ENCODE results near the gene ABHD6. TPM values are rescaled to one million over a fixed set of nuclear protein-coding genes. Genes with fewer than 3 reads are reported as not detected.
"Not testable (repeated sequence)": the region's sequence is repeated elsewhere in the genome, so short reads cannot be mapped to it uniquely, and the experiment has no call there.

ABHD6 gene
- total RNA-seq, 1 donor from 2014 or later, result 35.1 TPM

- DNase-seq (ENCODE audit: low read depth in 2 of 2), result no peak
Measured at GRCh38 chr3:58241306-58242044, 3.9 kb downstream of the ABHD6 start.

DNA sequence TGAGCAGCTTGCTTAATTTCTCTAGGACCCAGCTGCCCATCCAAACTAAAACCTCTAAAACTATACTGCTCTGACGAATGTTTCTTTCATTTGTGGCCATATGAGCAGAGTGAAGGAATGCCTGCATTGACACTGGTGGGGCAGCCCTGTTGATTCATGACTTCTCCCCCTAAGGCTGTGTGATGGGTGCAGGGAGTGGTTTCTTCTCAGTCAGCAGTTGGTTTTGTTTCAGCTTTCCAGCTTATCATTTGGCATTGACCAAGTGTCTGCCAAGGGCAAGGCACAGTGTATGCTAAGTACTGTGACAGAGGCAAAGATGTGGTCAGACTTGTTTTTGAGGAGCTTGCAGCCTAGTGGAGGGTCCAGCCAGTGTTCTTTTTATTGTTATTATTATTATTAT lies 4.7 kb downstream of the ABHD6 start:
- DNase-seq (ENCODE audit: low read depth in 2 of 2), result no peak

DNA sequence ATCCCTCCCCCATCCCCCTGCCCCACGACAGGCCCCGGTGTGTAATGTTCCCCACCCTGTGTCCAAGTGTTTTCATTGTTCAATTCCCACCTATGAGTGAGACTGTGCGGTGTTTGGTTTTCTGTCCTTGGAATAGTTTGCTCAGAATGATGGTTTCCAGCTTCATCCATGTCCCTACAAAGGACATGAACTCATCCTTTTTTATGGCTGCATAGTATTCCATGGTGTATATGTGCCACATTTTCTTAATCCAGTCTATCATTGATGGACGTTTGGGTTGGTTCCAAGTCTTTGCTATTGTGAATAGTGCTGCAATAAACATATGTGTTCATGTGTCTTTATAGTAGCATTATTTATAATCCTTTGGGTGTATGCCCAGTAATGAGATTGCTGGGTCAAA lies 5.3 kb downstream of the ABHD6 start:
- DNase-seq (ENCODE audit: low read depth in 2 of 2), result not testable (repeated sequence)

- no peak for DNase-seq (ENCODE audit: low read depth in 2 of 2)
Measured at GRCh38 chr3:58243976-58244585, 6.5 kb downstream of the ABHD6 start.

DNA sequence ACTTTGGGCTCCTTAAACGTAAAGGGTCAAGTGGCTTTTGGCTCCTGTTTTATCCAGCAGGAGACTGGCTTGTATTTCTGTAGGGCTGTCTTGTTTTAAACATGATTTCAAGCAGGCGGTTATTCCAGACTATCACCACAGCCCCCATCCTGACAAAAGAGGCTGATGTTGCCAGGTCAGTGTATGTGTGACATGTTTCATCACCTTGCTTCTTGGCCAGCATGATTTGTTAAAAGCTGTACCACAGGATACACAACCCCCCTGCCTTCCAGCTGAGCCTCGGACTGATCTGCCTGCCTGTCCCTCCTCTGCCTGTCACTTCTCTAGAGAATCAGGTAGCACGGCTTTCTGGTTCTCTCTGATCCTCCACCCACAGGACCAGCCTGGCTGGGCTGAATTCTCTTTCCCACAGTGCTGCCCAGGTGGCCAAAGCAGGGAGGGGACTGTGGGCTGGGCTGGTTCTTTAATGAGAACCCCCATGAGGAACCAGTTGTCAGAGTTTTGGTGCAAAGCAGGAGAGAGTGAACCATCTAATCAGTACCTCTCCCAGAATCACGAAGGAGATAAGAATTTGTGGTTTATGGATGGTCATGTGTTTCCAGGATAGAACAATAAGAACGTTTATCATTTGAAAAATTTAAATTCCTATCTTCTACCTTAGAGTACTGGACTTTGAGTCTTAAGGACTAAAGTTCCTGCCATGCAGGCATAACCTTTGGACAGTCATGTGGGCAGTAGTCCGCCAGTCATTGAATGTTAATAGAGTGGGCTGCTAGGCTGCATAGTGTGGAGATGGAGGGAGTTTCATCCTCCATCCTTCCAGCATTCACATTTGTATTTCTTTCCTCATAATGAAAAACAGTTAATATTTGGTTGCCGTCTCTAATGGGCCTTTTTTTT lies 8.8 kb downstream of the ABHD6 start:
- no peak for DNase-seq (ENCODE audit: low read depth in 2 of 2)

DNA sequence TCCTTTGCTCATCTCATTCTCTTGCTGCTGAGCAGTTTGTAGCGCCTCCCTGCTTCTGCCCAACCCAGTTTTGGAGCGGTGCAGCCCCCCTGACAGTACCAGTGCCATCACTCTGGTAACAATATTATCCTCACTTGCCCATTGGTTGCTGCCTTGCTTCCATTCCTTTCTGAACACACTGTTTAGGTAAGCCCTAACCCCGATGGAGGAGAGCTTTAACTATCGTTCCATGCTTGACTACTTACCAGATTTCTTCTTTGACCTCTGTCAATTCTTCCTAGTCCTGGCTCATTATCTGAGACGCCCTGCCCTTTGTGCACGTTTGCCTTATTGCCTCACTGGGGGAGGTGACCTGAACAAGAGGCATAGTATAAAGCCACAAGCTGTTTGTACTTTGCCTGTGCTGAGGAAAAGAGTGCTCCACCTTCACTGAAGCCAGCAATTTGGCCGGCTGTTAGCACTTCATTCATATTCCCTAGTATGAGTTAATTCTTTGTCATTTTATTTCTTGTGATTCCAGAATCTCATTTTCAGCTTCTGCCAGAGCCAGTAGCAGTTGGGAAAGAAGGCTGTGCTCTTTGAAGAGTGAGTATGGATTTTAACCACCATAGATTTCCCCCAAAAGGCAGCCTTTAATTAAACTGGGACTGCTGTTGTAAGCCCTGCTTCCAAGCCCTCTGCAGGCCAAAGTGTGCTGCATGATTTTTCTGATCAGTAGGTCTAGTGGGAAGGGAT lies 11.9 kb downstream of the ABHD6 start:
- peak; percentile 14 to 29 for DNase-seq (ENCODE audit: low read depth in 2 of 2)

- DNase-seq (ENCODE audit: low read depth in 2 of 2), result peak; percentile 13 to 17
Measured at GRCh38 chr3:58250093-58250707, 12.6 kb downstream of the ABHD6 start.

DNA sequence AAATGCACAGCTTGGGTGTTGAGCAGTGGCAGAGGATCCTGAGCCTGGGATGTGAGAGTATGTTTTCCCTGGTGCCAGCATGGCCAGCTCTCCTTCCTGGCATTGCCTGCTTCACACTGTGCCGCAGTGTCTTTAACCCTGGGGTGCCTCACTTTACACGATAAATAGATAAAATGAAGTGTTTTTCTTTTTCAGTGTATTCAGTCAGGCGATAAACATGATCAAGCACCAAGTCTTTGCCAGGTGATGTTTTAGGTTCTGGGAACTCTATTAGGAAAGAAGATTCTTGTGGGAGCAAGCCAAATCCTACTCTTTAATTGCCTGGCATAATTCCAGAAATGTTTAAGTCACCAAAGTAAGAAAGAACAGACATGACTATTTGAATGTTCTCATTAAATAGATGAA lies 14.0 kb downstream of the ABHD6 start:
- no peak for DNase-seq (ENCODE audit: low read depth in 2 of 2)

DNA sequence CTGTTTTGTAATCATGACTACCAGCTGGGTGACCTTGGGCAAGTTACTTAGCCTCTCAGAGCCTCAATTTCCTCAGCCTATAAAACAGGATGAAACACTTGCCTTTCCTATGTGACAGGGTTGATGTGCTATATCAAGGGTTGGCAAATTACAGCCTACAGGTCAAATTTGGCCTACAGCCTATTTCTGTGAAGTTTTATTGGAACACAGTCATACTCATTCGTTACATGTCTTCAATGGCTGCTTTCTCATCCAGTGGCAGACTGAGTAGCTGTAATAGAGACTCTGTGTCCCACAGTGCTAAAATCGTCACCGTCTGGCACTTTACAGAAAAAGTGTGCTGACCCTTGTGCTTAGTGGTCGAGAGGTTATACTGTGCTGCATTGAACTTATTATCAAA lies 16.6 kb downstream of the ABHD6 start:
- no peak for DNase-seq (ENCODE audit: low read depth in 2 of 2)

GRCh38 chr3:58256061-58256460 lies 18.5 kb downstream of the ABHD6 start:
- no peak for DNase-seq (ENCODE audit: low read depth in 2 of 2)

- DNase-seq (ENCODE audit: low read depth in 2 of 2), result no peak
Measured at GRCh38 chr3:58256511-58256910, 18.9 kb downstream of the ABHD6 start.

DNA sequence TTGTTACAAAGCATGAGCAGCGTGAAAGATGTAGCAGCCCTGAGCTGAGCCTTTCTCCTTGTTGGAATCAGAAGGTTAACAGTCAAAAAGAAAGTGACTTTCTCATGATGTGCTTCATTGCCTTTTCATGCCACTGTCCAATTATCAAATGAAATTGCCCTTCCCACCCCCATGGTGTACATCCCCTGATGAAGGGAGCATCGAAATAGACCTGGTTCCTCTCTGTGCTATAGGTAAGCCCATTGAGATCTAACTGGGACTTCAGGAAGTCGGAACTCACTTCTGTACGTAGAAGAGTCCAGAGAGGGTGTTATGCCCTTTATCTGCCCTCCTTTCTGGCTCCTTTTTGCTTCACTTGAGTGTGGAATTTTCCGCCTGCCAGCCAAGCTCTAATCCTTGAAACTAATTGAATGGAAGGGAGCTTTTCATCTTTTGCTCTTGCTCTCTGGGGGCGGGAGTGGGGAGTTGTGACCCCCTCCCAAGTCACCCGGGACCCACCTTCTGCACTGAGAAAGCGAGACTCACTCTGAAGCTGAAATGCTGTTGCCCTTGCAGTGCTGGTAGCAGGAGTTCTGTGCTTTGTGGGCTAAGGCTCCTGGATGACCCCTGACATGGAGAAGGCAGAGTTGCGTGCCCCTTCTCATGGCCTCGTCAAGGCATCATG lies 20.9 kb downstream of the ABHD6 start:
- DNase-seq (ENCODE audit: low read depth in 2 of 2), result no peak

GRCh38 chr3:58260261-58260731 lies 22.7 kb downstream of the ABHD6 start:
- peak; percentile 15 to 70 for DNase-seq (ENCODE audit: low read depth in 2 of 2)

GRCh38 chr3:58260733-58261132 lies 23.1 kb downstream of the ABHD6 start:
- peak in 1 of 2 donors; percentile 36 for DNase-seq (ENCODE audit: low read depth in 2 of 2)

- DNase-seq (ENCODE audit: low read depth in 2 of 2), result no peak
Measured at GRCh38 chr3:58261954-58262666, 24.5 kb downstream of the ABHD6 start.

DNA sequence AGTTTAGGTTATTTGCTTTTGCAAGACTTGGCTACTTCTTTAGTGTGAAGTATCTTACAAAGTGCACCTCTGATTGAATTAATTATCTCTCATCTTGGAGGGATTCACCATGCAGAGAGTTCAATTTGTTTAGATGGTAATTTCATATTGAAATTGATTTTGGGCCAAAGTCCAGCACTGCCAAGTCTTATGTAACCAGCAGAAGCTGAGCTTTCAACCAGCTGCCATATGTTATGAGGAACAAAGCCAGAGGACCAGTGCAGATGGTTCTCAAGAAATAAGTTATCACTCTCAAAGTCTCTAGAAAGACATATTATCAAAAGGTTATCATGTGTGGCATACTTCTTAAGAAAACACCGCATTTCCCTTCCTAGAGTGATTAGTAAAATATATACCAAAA lies 29.0 kb downstream of the ABHD6 start:
- no peak for DNase-seq (ENCODE audit: low read depth in 2 of 2)

GRCh38 chr3:58267543-58267942 lies 30.0 kb downstream of the ABHD6 start:
- not testable (repeated sequence) for DNase-seq (ENCODE audit: low read depth in 2 of 2)

- DNase-seq (ENCODE audit: low read depth in 2 of 2), result no peak
Measured at GRCh38 chr3:58269356-58269755, 31.8 kb downstream of the ABHD6 start.

GRCh38 chr3:58270485-58270884 lies 32.9 kb downstream of the ABHD6 start:
- DNase-seq (ENCODE audit: low read depth in 2 of 2), result no peak
